GM21515 (cell line): ENCODE data around the gene FGF5.
"Not testable (repeated sequence)": the region's sequence is repeated elsewhere in the genome, so short reads cannot be mapped to it uniquely, and the experiment has no call there.

Experiments
- ATAC-seq: cut with Tn5 transposase; IDR thresholded peaks from one replicate; pipeline ENCODE4 v1.9.1; 2021; ENCODE audit not compliant: unreplicated experiment

FGF5 gene

GRCh38 chr4:80266253-80266901 is at the start of gene FGF5:
Gene FGF5, plus strand, starts transcription at chr4:80266664. Its CDS starts 161 bp downstream, at chr4:80266825.
- no peak for ATAC-seq

- ATAC-seq, result no peak
Observed at GRCh38 chr4:80219301-80220025, 47.0 kb upstream of the FGF5 start.

DNA sequence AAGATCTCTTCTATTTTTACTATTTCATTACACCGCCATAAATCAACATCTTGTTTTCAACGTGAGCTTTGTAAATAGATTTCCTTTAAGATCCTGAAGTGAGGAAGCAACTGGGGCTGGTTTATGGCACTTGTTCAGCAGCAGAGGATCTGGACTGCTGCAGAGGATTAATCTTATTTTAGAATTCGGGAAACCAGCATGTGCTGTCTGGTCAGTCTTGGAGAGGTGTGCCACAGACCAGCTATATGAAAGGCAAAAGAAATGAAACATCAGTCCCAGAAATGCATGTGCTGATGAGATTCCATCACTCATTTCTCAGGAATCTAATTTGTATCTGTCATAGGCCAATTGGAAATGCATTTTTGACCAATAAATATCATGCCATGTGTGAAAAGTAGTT is 45.8 kb upstream of the FGF5 start:
- ATAC-seq, result no peak

- no peak for ATAC-seq
Observed at GRCh38 chr4:80221161-80221560, 45.3 kb upstream of the FGF5 start.

- ATAC-seq, result no peak
Observed at GRCh38 chr4:80225595-80225994, 40.9 kb upstream of the FGF5 start.

DNA sequence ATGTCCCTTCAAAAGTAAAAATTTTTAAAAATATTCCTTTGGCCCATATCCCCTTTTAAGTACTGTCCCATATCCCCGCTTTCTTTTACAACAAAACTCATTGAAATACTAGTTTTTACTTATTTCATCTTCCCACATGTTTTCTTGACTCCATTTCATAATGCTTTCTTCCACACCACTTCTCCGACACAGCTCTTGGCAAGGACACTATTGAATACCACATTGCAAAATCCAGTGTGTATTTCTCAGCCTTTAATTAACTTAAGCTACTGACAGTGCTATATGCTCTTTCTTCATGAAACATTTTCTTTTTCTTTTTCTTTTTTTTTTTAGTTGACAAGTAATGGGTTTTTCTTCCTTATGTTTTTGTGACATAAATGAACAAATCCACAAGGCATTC is 40.4 kb upstream of the FGF5 start:
- no peak for ATAC-seq

DNA sequence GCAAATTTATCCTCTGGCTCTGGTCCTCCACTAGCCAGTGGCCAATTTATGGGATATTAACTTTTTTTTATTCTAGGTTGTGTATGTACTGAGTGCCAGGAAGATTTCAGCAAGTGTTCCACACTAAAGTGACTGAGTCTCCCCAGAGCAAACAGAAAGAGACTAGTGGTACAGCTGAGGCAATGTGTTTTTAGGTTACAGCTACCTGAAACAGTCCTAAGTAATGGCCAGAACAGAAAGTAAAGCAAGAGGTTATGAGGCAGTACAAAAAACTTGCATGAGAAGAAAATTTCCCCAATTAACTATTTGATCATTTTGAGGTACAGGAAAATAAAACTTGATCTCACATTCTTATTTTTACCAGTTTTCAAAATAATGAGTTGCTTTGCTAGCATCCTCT is 38.0 kb upstream of the FGF5 start:
- ATAC-seq, result no peak

GRCh38 chr4:80229128-80229527 is 37.3 kb upstream of the FGF5 start:
- no peak for ATAC-seq

- ATAC-seq, result peak; percentile 71
Observed at GRCh38 chr4:80229590-80229989, 36.9 kb upstream of the FGF5 start.

DNA sequence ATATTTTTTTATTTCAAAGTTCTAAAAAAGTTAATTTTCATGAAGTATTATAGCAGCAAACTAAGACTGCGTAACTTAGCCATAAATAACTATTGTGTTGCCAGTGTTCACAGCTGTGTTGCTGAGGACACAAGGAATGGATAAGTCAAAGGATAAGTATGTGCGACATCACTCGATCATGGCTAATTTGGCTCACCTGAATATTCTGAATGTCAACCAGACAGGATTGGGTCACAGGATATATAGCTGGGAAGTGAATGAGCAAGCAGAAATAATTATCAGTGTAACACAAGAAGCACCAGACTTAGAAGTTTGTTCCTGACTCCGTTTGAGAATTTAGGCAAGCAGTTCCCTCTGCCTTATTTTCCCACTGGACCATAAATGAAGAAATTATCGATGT is 35.3 kb upstream of the FGF5 start:
- no peak for ATAC-seq

DNA sequence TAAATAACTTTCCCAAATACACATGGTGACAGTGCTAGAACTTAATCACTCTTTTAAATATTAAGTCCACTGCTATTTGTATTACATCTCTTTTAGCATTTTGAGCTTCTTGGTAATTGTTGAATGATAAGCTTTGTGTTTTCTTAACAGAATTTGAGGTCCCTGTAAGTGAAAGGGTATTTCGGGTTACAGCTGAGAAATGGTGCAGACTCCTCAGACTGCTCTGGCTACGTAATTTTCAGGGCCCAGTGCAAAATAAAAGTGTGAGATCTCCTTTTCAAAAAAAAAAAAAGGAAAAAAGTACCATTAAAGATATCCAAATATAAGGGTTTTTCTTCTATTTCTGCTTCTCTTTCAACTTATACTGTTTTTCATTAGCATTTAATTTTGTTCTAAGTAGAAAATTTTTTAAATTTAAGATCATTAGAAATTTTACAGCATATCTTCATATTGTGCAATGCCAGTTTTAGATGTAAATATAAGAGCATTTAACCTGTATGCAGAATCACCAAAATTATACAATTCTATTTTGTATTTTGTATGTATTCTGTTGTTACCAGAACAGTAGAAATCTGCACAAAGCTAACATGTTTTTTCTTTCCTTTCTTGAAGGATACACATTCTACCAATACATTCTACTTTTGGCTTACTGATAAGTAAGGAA is 33.6 kb upstream of the FGF5 start:
- no peak for ATAC-seq

DNA sequence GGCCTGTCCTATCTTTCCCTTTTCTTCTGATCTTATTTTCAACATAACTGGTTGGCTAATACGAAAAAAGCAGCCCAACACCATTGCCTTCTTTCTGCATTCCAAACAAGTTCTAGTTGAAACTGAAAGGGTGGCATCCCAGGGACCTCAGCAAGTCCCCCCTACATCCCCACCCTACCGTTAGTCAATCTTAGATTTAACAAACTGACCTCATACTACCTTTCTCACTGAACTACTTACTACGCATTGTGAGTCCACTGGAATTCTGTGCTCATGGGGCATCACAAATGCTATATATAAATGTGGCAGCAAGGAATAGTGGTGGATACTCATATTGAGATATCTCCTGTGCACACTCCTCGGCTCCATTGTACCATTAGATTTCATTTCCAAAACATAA is 33.1 kb upstream of the FGF5 start:
- no peak for ATAC-seq

DNA sequence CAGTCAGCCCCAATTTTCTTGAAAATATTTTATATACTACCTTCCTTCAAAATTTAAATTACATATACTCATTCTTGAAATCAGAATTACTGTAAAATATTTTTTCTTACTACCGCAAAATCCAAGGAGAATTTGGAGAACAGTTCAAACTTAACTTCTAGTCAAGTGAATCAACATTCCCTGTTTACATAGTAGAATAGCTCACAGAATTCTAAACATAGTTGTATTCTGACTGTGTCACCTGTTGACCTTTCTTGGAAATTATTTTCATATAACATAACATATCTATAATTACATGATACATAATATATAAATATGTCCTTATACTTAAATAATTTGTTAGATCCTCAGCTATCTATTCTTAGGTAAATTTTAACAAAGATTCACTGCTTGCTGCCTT is 31.0 kb upstream of the FGF5 start:
- ATAC-seq, result no peak

DNA sequence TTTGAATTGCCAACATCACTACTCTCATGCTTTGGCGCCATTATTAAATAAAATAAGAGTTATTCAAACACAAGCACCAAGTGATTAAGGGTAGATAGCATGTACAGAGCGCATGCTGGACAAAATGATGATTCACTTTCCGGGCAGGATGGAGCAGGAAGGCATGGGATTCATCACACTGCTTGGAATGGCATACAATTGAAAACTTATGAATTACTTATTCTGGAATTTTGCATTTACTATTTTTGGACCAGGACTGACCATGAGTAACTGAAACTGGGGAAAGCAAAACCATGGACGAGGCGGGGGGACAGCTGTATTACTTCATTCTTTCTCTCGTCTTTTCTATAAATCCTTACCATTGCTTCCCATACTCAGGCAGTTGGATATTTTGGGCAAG is 28.5 kb upstream of the FGF5 start:
- no peak for ATAC-seq

DNA sequence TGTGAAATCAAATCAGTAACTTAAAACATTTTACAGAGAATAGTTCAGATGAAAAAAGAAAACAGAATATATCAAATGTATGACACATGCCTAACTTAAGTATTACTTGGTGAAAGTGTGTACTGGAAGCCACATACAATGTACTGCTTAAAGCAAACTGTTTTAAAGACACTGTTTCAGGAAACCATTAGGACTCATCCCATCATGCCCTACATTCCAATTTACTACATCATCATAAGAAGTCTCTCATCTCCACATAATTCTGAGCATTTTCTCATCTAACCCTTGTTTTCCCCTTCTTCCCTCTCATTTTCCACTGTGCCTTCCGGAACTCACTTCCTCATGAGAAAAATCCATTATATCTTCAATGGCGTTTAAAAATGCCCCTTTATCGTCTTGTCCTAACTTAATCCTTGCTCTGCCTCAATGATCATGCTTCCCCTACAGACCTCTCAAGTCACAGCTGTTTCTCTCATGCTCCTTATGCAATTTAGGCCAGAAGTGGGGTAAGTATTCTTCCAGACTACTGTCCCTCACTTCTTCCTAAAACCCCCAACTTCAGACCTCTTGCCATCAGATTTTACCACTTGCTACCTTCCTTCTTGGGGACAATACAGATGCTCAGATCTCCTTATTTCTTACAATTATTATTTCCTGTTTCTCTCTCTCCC is 26.8 kb upstream of the FGF5 start:
- ATAC-seq, result no peak

GRCh38 chr4:80240976-80241375 is 25.5 kb upstream of the FGF5 start:
- ATAC-seq, result no peak

GRCh38 chr4:80243274-80244018 is 23.0 kb upstream of the FGF5 start:
- no peak for ATAC-seq

DNA sequence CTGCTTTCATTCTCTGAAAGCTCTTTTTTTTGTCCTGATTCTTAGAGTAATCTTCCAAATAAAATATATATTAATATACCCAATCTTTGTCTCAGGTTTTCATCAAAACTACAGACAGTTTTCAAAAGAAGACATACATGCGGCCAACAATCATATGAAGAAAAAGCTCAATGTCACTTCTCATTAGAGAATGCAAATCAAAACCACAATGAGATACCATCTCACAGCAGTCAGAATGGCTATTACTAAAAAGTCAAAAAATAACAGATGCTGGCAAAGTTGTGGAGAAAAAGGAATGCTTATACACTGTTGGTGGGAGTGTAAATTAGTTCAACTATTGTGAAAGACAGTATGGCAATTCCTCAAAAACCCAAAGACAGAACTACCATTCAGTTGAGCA is 19.0 kb upstream of the FGF5 start:
- not testable (repeated sequence) for ATAC-seq

DNA sequence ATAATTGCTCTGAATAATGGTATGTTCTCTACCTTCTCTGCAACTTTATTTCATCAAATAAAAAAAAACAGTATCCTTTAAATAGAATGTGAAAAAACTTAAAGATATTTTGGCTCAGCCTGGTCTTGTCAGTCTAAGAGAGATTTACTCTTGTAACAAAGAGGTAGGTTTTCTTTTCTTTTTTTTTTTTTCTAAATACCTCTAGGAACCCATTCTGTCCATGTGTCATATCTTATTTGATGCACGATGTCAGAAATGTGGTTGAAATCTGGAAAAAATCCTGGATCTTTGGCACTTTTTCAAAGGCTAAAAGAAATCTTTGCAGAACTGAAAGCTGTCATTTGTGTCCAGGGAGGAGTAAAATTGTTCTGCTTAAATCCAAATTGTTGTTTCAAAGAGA is 17.3 kb upstream of the FGF5 start:
- no peak for ATAC-seq

DNA sequence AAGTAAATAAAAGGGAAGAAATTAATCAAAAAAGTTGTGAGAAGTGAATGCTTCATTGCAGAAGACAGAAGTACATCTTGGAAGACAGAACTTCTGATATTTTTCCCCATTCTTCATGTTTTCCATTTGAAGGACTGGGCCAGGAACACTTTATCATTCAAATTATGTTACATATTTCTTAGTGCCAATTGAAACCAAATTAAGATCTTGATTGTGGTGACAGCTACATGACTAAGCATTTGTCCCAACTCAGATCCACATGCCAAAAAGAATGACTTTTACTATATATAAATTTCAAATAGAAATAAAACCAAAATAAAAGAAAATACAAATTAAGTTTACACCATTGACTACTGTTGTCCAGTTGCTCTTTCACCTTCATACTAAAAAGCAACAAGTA is 14.0 kb upstream of the FGF5 start:
- ATAC-seq, result no peak

- ATAC-seq, result no peak
Observed at GRCh38 chr4:80252953-80253352, 13.5 kb upstream of the FGF5 start.
